ENCODE data around the gene ZNF184.

GRCh38 chr6:27517238-27517637 is 44.3 kb upstream of the ZNF184 start:
- TF ChIP-seq RAD21 (IDR thresholded peaks at IDR 0.05) (no peak), CTCF (IDR thresholded peaks at IDR 0.05; ENCODE audit: low read depth, low read length, missing input control) (no peak), HNF4G (IDR thresholded peaks at IDR 0.05) (no peak), REST (IDR thresholded peaks at IDR 0.05) (no peak)
